ENCODE data around the gene CHST9.
"Not testable (repeated sequence)": the region's sequence is repeated elsewhere in the genome, so short reads cannot be mapped to it uniquely, and the experiment has no call there.

CHST9 gene

GRCh38 chr18:26931659-26932058 lies 253.4 kb downstream of the CHST9 start:
- no peak for DNase-seq (ENCODE audit: low read depth in 1 of 2, low spot score in 1 of 2)

GRCh38 chr18:26930630-26931029 lies 254.5 kb downstream of the CHST9 start:
- no peak for DNase-seq (ENCODE audit: low read depth in 1 of 2, low spot score in 1 of 2)

- DNase-seq (ENCODE audit: low read depth in 1 of 2, low spot score in 1 of 2), result no peak
Measured at GRCh38 chr18:26928670-26929313, 256.3 kb downstream of the CHST9 start.

GRCh38 chr18:26927822-26928221 lies 257.3 kb downstream of the CHST9 start:
- not testable (repeated sequence) for DNase-seq (ENCODE audit: low read depth in 1 of 2, low spot score in 1 of 2)

- no peak for DNase-seq (ENCODE audit: low read depth in 1 of 2, low spot score in 1 of 2)
Measured at GRCh38 chr18:26926066-26926675, 258.9 kb downstream of the CHST9 start.

- no peak for DNase-seq (ENCODE audit: low read depth in 1 of 2, low spot score in 1 of 2)
Measured at GRCh38 chr18:26925313-26925712, 259.8 kb downstream of the CHST9 start.

- no peak for DNase-seq (ENCODE audit: low read depth in 1 of 2, low spot score in 1 of 2)
Measured at GRCh38 chr18:26922313-26922712, 262.8 kb downstream of the CHST9 start.

GRCh38 chr18:26920644-26921043 lies 264.5 kb downstream of the CHST9 start:
- DNase-seq (ENCODE audit: low read depth in 1 of 2, low spot score in 1 of 2), result no peak

GRCh38 chr18:26919627-26920026 lies 265.5 kb downstream of the CHST9 start:
- no peak for DNase-seq (ENCODE audit: low read depth in 1 of 2, low spot score in 1 of 2)

GRCh38 chr18:26919201-26919600 lies 265.9 kb downstream of the CHST9 start:
- no peak for DNase-seq (ENCODE audit: low read depth in 1 of 2, low spot score in 1 of 2)

GRCh38 chr18:26911840-26912239 lies 273.3 kb downstream of the CHST9 start:
- DNase-seq (ENCODE audit: low read depth in 1 of 2, low spot score in 1 of 2), result no peak

GRCh38 chr18:26909599-26910290 lies 275.4 kb downstream of the CHST9 start:
- no peak for DNase-seq (ENCODE audit: low read depth in 1 of 2, low spot score in 1 of 2)

- DNase-seq (ENCODE audit: low read depth in 1 of 2, low spot score in 1 of 2), result no peak
Measured at GRCh38 chr18:26908906-26909305, 276.2 kb downstream of the CHST9 start.

GRCh38 chr18:26902291-26902690 lies 282.8 kb downstream of the CHST9 start:
- no peak for DNase-seq (ENCODE audit: low read depth in 1 of 2, low spot score in 1 of 2)

- DNase-seq (ENCODE audit: low read depth in 1 of 2, low spot score in 1 of 2), result no peak
Measured at GRCh38 chr18:26901020-26901419, 284.1 kb downstream of the CHST9 start.

- no peak for DNase-seq (ENCODE audit: low read depth in 1 of 2, low spot score in 1 of 2)
Measured at GRCh38 chr18:26894426-26894825, 290.7 kb downstream of the CHST9 start.

- DNase-seq (ENCODE audit: low read depth in 1 of 2, low spot score in 1 of 2), result no peak
Measured at GRCh38 chr18:26893996-26894395, 291.1 kb downstream of the CHST9 start.

GRCh38 chr18:26888259-26888658 lies 296.8 kb downstream of the CHST9 start:
- no peak for DNase-seq (ENCODE audit: low read depth in 1 of 2, low spot score in 1 of 2)

GRCh38 chr18:26875040-26875654 lies 310.0 kb downstream of the CHST9 start:
- DNase-seq (ENCODE audit: low read depth in 1 of 2, low spot score in 1 of 2), result no peak

GRCh38 chr18:26874283-26874682 lies 310.8 kb downstream of the CHST9 start:
- DNase-seq (ENCODE audit: low read depth in 1 of 2, low spot score in 1 of 2), result no peak

GRCh38 chr18:26869640-26870039 lies 315.5 kb downstream of the CHST9 start:
- no peak for DNase-seq (ENCODE audit: low read depth in 1 of 2, low spot score in 1 of 2)

- no peak for DNase-seq (ENCODE audit: low read depth in 1 of 2, low spot score in 1 of 2)
Measured at GRCh38 chr18:26868968-26869586, 316.0 kb downstream of the CHST9 start.

Data from activated CD4-positive, alpha-beta T cell treated with anti-CD3 and anti-CD28 coated beads, Interleukin-2, amount 50 U/mL, for 24 hours (primary cell).